ENCODE measurements around the gene DIAPH1.
A peak's percentile ranks its signal among the peaks of the same experiment; 100 is the strongest.

DIAPH1 gene

DNA sequence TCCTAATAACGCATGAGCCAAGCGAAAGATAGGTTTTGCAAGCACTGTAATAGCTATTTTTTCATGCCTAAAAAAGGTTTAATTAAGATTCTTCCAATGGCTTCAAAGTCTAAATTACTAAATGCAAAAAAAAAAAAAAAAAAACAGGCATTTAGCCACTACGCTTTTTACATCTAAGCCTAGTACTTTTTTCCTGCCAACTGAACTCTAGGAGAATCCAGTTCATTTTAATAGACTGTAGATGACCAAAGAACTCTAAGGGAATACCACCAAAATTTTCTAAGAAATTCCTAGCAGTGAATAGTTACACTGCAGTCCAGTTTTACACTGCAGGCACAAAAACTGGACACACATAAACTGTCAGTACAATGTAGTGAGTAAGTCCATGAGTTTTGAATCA, 9.8 kb downstream of the DIAPH1 start:
- no peak for DNase-seq

DNA sequence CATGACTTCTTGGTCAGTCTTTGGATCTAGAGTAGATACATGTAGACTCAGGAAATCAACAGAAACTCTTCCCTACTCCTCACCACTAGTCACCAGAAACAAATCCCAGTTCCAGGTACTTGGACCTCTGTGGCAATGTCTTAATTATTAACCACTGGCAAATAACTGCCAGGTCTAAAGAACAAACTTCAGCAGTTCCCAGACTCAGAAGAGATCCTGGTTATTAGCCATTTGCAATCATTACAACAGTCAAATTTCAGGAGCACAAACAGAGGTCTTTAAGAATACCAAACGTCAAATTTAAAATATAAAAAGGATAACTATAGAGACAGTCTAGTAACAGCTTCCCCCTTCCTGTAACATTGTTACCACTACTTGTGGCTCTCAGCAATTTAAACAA, 10.2 kb downstream of the DIAPH1 start:
- no peak for DNase-seq

GRCh38 chr5:141608046-141608445, 10.8 kb downstream of the DIAPH1 start:
- no peak for DNase-seq

DNA sequence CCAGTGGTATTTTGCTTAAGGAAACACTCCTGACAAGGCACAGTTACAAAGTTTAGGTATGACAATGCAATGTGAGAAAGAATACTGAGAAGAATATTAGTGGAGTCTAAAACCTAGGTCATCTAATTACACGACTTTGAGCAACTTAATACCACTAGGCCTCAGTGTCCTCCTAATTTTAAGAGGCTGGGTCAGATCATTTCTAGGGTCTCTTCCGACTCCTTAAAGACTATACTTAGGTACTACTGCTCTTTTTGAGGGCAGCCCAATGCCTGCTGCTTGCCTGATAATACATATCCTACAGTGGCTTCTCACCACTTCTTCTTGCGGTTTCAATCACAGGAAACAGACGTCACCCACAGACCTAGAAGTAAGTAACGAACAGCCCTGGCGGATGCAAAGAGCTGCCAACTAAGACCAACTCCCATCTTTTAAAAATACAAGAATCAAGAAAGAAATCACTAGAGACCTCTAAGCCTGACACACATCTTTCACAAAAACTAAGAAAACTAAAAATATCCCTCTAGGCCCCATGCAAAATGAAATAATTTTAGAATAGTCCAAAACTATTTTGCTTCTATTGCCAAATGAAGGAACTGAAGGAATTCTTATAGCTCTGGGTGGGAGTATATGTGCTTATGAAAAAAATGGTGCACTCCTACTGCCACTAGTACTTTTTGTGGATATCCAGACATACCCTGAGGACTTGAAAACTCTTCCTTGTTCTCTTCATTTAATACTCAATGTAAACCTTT, 13.1 kb downstream of the DIAPH1 start:
- no peak for DNase-seq

DNA sequence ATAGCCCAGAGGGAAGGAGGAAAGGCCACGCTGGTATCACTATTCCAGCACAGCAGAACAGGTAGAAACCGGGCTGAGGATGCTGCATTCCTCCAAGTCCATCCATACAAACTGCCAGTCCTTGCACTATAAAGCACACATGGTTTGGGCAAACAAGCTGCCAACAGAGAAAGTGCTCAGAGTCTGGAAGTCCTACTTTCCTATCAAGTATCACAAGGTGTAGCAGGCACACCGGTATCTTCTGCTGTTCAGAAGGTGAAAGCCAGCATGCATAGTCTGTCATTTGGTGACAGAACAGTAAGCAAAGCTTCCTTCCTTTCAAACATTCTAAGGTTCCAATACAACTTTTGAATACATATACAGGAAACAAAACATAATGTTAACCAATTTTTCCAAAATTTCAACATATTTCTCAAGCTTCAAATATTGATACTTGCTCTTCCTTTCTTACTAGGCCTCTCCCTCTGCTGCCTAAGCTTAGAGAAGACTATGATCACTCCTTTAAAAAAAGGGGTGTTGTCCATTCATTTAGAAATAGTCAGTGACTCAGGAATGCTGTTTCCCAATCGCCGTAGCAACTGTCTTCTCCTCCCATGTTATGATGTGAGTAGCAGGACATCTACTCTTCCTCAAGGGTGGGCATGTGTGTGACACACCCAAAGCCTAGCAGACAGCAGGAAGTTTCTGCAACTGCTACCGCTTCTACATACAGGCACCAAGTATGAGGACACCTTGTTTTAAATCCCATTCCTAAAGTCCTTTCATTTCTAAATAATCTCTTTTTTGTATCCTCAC, 14.7 kb downstream of the DIAPH1 start:
- DNase-seq = peak; percentile 18

DNA sequence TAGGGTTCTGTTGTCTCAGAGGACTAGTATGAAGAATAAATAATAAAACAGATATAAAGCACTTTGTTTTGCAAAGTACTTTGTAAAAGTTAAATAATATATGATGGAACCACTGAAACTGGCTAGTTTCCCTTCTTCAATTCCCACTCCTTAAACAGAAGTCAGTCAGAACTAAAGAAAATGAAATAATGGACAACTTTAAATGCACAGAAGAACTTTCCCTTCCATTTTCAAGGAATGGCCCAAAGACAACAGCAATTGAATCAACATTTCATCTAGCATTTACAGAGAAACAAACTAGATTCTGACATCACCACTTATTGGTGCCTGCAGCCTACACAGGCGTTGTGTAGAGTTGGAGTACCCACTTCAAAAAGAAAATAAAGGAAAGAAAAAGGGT, 16.2 kb downstream of the DIAPH1 start:
- DNase-seq = no peak

DNA sequence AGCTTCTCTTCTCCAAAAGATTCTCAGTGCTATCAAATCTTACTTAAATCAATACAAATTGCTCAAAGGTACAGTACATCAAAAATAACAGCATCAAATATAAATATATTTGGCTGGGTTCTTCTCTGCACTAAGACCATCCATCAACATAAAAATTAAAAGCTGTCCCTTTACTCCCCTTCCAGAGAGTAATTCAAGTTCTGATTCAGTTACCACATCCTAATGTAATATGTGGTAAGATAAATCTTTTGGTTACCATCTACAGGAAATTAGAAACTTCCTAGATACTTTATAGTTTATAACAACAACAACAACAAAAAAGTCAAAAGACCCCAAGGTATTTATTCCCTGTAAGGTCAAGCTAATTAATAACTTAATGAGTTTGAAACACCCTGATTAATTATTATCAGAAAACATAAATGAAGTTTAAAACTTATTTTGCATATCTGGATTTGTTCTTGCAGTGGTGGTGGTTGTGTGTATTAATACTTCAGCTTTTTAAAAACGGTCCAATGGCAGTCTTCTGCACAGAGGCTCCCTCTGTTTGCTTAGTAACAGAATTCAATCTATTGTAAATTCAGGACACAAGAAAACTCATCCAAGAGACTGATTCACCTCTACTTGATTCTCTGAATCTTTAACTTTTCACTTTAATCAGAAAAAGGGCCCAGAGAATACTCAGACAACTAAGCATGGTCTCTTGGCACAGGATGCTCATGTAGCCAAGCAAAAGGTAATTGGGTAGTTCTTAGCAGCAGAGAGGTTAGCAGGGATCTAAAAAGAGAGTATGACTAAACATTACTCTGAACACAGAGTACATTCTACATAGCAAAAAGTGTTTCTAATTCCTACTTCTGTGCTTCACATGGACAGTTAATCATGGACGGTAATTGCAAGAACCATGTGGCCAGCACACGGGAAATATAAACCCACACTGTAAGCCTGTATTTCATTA, 20.1 kb downstream of the DIAPH1 start:
- DNase-seq = no peak

DNA sequence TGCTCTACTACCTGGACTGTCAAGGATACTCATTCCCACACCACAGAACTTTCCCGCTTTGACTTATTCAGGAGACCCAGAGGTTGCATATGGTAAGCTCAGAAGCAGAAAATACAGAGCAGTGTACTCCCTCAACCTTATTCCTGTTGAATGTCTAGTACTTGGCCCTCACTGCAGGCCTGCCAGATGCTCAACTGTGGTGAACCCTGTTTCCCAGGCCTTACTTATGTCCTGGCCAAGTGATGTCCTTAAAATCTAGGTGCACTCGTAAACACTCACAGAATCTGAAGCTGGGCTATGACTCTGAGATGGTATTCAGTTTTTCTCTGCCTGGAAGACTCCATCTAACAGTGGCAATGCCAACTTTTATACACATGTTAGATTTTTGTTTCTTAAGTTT, 21.0 kb downstream of the DIAPH1 start:
- peak; percentile 59 for DNase-seq

DNA sequence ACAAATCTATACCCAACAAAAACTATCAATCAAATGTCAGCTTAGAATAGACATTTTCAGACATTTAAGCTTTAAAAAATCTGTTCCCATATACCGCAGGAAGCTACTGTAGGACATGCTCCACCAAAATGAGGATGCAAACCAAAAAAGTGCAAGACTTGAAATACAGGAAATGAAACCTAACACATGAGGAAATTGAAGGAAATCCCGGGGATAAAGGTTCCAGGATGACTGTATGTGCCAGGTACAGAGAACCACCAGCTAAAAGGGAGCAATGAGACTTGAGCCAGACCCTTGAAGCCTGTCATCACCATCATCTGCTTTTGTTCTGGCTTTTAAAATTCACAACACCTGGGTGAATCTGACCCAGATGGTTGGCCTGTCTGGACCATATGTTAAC, 21.4 kb downstream of the DIAPH1 start:
- no peak for DNase-seq

- DNase-seq = no peak
Measured at GRCh38 chr5:141596867-141597266, 21.9 kb downstream of the DIAPH1 start.

GRCh38 chr5:141590127-141590526, 28.7 kb downstream of the DIAPH1 start:
- DNase-seq = no peak

DNA sequence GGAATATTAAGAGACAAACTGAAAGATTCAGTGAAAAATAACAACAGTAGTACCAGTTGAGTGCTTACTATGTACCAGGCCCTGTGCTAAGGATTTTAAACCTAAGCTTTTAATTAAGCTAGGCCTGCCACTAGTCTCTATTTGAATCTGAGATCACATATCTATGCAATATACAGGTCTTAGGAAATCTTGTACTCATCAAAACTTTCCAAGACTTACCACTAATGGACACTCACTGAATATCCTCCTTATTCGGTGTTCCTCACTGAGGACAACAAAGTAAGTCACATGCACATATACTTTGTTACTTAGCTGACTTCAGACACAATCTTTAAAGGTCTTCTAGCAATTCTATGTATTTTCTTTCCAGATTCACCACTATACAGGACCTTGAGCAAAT, 32.6 kb downstream of the DIAPH1 start:
- no peak for DNase-seq

- no peak for DNase-seq
Measured at GRCh38 chr5:141585594-141585993, 33.2 kb downstream of the DIAPH1 start.

- no peak for DNase-seq
Measured at GRCh38 chr5:141574122-141574510, 44.7 kb downstream of the DIAPH1 start.

DNA sequence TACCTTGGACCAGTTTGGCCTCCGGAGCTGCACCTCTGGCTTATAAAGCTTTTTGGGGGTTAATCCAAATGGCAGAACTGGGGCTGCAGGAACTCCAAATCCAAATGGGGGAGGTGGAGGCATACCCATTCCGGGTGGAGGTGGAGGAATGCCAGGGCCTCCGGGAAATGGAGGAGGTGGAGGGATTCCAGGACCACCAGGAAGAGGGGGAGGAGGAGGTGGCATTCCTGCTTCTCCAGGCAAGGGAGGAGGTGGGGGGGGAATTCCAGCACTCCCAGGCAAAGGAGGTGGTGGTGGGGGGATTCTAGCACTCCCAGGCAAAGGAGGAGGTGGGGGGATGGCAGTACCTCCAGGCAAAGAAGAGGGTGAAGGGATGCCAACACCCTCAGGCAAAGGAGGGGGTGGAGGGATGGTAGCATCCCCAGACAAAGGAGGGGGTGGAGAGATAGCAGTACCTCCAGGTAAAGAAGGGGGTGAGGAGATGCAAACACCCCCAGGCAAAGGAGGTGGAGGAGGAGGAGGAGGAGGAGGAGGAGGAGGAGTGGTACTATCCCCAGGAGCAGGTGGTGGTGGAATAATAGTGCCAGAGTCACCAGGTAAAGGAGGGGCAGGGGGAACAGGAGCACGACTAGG, 45.2 kb downstream of the DIAPH1 start:
- no peak for DNase-seq

DNA sequence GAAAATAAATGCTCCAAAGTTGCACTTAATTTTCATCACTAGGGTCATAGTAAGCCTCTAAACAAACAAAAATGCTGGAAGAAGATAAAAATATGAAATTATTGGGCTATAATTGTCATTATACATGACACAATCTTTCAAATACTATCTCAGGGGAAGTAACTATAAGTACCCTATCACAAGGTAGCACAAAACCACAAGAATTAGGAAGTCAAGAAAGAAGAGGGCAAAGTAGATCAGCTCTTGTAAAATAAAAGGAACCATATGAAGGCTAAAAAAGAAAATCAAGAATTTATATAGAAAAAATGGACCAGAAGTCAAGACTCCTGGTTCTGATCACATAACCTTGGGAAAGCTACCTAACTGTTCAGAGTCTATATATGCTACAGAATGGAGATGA, 48.1 kb downstream of the DIAPH1 start:
- no peak for DNase-seq

- peak; percentile 26 for DNase-seq
Measured at GRCh38 chr5:141567513-141568117, 51.2 kb downstream of the DIAPH1 start.

DNA sequence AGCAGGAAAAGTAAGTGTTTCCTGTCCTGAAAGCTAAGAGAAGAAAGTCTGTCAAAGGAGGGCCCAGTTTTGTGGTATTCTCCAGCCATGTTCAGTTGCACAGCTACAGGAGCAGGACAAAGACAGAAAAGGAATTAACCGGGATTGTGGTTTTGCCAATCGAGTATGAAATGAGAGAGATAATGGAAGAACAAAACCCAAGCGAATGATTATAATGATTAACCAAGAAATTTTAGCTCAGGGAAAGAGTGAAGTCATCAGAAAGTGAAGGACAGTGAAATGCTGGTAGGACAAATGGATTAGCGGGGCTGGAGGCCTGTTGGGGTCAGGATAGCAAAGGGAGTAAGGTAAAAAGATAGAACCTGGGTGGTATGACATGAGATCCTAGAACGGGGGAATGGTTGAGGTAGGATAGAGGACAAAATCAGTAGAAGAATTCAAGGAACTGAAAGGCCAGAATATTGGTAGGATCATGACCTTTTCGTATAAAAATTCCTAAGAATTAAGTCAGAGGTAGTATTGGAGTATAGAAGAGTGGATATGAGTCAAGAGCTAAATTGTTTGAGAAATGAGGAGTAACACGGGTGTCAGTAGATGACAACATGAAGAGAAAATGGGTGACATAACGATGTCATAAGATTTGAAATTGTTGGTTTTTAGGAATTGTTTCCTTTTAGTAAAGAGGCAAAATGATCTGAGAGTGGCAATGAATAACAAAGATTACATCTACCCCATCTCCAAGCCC, 52.8 kb downstream of the DIAPH1 start:
- DNase-seq = no peak

- peak; percentile 93 for DNase-seq
Measured at GRCh38 chr5:141564216-141564692, 54.5 kb downstream of the DIAPH1 start.

- DNase-seq = peak; percentile 97
Measured at GRCh38 chr5:141560725-141561483, 57.9 kb downstream of the DIAPH1 start.

DNA sequence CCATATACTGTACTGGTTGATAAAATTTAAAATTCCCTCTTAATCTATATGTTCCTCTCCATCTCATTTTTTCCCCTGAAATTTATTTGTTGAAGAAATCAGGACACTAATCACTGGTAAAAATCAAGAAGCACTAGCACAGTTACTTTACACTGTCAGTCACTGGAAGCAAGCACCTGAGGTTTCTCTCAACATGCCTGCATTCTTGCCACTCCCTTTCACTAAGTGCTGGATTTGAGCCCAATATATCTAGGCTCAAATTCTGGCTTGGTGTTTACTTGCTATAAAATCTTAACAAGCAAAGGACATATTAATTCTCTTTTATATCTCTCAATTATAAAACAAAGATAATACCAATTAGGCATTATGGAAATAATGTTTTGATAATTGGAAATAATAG, 58.6 kb downstream of the DIAPH1 start:
- peak; percentile 48 for DNase-seq

Measured in NCI-H82 (cell line).